ENCODE data around the gene RPS3A. TPM values are rescaled to one million over a fixed set of nuclear protein-coding genes. Genes with fewer than 3 reads are reported as not detected.
"Not testable (repeated sequence)": the region's sequence is repeated elsewhere in the genome, so short reads cannot be mapped to it uniquely, and the experiment has no call there.

Gene RPS3A
- total RNA-seq, 1 experiment from 2014 or later: 1,751 TPM

GRCh38 chr4:151133311-151133710, 33.9 kb downstream of the RPS3A start:
- TF ChIP-seq CTCF (conservative IDR thresholded peaks at IDR 0.05; ENCODE audit: low read depth, low read length) (no peak), EZH2 (IDR thresholded peaks at IDR 0.05; ENCODE audit: borderline replicate concordance, low read depth, low read length, poor library complexity, severe bottlenecking) (no peak)
- Histone ChIP-seq H3K4me1 (ENCODE audit: insufficient read depth, low read length, poor library complexity, severe bottlenecking) (no peaks in the 10 kb centered on the region), H3K36me3 (ENCODE audit: insufficient read depth, low read length, poor library complexity, severe bottlenecking) (no peaks in the 10 kb centered on the region), H3K4me3 (ENCODE audit: low read depth, low read length, poor library complexity, severe bottlenecking) (no peak overlapping the region), H3K9me3 (ENCODE audit: low read depth, low read length, poor library complexity, severe bottlenecking) (no peaks in the 10 kb centered on the region), H3K27me3 (replicated peaks; ENCODE audit: insufficient read depth, low read depth, low read length, poor library complexity) (no peaks in the 10 kb centered on the region), H3K27ac (ENCODE audit: low read depth, low read length, poor library complexity, severe bottlenecking) (no peak overlapping the region)
- no TSS peak for BruUV-seq (replicated peaks)
- ChIA-PET POLR2A (ENCODE audit: low non-redundant PET) (no interaction called here), CTCF (no interaction called here)
- no peak for DNase-seq (ENCODE audit: low spot score)
- intact Hi-C loops (cut with micrococcal nuclease; ENCODE audit: unreplicated experiment): no loop called here

DNA sequence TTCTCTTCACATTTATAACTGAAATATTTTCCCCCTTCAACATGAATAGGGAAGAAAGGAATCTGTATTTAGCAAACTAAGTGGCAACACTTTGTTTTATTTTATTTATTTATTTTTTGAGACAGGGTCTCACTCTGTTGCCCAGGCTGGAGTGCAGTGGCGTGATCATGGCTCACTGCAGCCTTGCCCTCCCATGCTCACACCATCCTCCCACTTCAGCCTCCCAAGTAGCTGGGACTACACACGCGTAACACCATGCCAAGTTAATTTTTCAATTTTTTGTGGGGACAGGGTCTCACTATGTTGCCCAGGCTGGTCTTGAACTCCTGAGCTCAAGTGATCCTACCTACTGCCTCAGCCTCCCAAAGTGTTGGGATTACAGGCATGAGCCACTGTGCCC, 36.6 kb downstream of the RPS3A start:
- CTCF ChIA-PET; intact Hi-C loops (cut with micrococcal nuclease; ENCODE audit: unreplicated experiment); H3K9me3 ChIP-seq (ENCODE audit: low read depth, low read length, poor library complexity, severe bottlenecking); POLR2A ChIA-PET (ENCODE audit: low non-redundant PET); H3K27ac ChIP-seq (ENCODE audit: low read depth, low read length, poor library complexity, severe bottlenecking); H3K4me3 ChIP-seq (ENCODE audit: low read depth, low read length, poor library complexity, severe bottlenecking); DNase-seq (ENCODE audit: low spot score); BruUV-seq (replicated peaks); H3K36me3 ChIP-seq (ENCODE audit: insufficient read depth, low read length, poor library complexity, severe bottlenecking); H3K27me3 ChIP-seq (replicated peaks; ENCODE audit: insufficient read depth, low read depth, low read length, poor library complexity); H3K4me1 ChIP-seq (ENCODE audit: insufficient read depth, low read length, poor library complexity, severe bottlenecking): not testable (repeated sequence)

GRCh38 chr4:151139814-151140213, 40.4 kb downstream of the RPS3A start:
- H3K9me3 ChIP-seq (ENCODE audit: low read depth, low read length, poor library complexity, severe bottlenecking): no peaks in the 10 kb centered on the region
- intact Hi-C loops (cut with micrococcal nuclease; ENCODE audit: unreplicated experiment): no loop called here
- CTCF ChIA-PET: no interaction called here
- no peaks in the 10 kb centered on the region for H3K4me1 ChIP-seq (ENCODE audit: insufficient read depth, low read length, poor library complexity, severe bottlenecking)
- POLR2A ChIA-PET (ENCODE audit: low non-redundant PET): no interaction called here
- no peaks in the 10 kb centered on the region for H3K36me3 ChIP-seq (ENCODE audit: insufficient read depth, low read length, poor library complexity, severe bottlenecking)
- TF ChIP-seq EZH2 (IDR thresholded peaks at IDR 0.05; ENCODE audit: borderline replicate concordance, low read depth, low read length, poor library complexity, severe bottlenecking) (no peak), CTCF (conservative IDR thresholded peaks at IDR 0.05; ENCODE audit: low read depth, low read length) (no peak)
- no peak for DNase-seq (ENCODE audit: low spot score)
- H3K4me3 ChIP-seq (ENCODE audit: low read depth, low read length, poor library complexity, severe bottlenecking): no peak overlapping the region
- BruUV-seq (replicated peaks): no TSS peak
- H3K27me3 ChIP-seq (replicated peaks; ENCODE audit: insufficient read depth, low read depth, low read length, poor library complexity): no peaks in the 10 kb centered on the region
- no peak overlapping the region for H3K27ac ChIP-seq (ENCODE audit: low read depth, low read length, poor library complexity, severe bottlenecking)

GRCh38 chr4:151142758-151143157, 43.3 kb downstream of the RPS3A start:
- H3K4me1 ChIP-seq (ENCODE audit: insufficient read depth, low read length, poor library complexity, severe bottlenecking): no peaks in the 10 kb centered on the region
- H3K4me3 ChIP-seq (ENCODE audit: low read depth, low read length, poor library complexity, severe bottlenecking): no peak overlapping the region
- ChIA-PET CTCF (interaction anchor here (0.7 kb wide), 1 partner anchor 466 kb away, joined by 3 read pairs; no protein-coding TSS in a partner anchor), POLR2A (ENCODE audit: low non-redundant PET) (interaction anchor here (0.6 kb wide), 1 partner anchor 42 kb away, joined by 10 read pairs; no protein-coding TSS in a partner anchor)
- no peaks in the 10 kb centered on the region for H3K9me3 ChIP-seq (ENCODE audit: low read depth, low read length, poor library complexity, severe bottlenecking)
- no peak for DNase-seq (ENCODE audit: low spot score)
- intact Hi-C loops (cut with micrococcal nuclease; ENCODE audit: unreplicated experiment): no loop called here
- TF ChIP-seq CTCF (conservative IDR thresholded peaks at IDR 0.05; ENCODE audit: low read depth, low read length) (no peak), EZH2 (IDR thresholded peaks at IDR 0.05; ENCODE audit: borderline replicate concordance, low read depth, low read length, poor library complexity, severe bottlenecking) (no peak)
- no peaks in the 10 kb centered on the region for H3K27me3 ChIP-seq (replicated peaks; ENCODE audit: insufficient read depth, low read depth, low read length, poor library complexity)
- BruUV-seq (replicated peaks): no TSS peak
- H3K27ac ChIP-seq (ENCODE audit: low read depth, low read length, poor library complexity, severe bottlenecking): no peak overlapping the region
- H3K36me3 ChIP-seq (ENCODE audit: insufficient read depth, low read length, poor library complexity, severe bottlenecking): no peaks in the 10 kb centered on the region
